ENCODE results near the gene ARIH2. TPM values are rescaled to one million over a fixed set of nuclear protein-coding genes. Genes with fewer than 3 reads are reported as not detected.

The ARIH2 gene
- total and polyA plus RNA-seq, 2 donors (not counting 3 experiments of a cell fraction or from before 2014, with no cell fraction given): 59.7 to 85.5 TPM

DNA sequence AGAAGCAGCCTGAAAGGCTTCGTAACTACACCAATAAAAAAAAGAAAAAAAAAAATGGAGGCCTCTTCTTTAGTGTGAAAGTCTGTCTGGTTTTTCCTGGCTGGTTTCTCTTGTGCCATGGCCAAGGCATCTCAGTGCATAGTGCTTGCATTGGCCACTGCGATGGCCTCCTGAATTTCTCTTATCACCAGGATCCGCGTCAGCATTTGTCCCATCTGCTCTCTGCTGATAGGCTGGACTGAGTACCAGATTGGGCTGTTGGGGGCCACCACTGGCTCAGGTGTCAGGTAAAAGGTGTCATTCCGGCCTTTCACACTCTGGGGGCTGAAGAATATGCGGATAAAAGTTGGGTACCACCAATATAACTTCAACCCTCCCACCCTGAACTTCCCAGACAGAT, 111.7 kb downstream of the ARIH2 start:
- peaks cover 20 to 40% of the 10 kb centered on the region in 2 experiments for H3K36me3 ChIP-seq (ENCODE audit: control insufficient read depth in 2 of 2, extremely low read depth in 1 of 2, insufficient read depth in 2 of 2, low read length in 2 of 2)
- no peak for FAIRE-seq

DNA sequence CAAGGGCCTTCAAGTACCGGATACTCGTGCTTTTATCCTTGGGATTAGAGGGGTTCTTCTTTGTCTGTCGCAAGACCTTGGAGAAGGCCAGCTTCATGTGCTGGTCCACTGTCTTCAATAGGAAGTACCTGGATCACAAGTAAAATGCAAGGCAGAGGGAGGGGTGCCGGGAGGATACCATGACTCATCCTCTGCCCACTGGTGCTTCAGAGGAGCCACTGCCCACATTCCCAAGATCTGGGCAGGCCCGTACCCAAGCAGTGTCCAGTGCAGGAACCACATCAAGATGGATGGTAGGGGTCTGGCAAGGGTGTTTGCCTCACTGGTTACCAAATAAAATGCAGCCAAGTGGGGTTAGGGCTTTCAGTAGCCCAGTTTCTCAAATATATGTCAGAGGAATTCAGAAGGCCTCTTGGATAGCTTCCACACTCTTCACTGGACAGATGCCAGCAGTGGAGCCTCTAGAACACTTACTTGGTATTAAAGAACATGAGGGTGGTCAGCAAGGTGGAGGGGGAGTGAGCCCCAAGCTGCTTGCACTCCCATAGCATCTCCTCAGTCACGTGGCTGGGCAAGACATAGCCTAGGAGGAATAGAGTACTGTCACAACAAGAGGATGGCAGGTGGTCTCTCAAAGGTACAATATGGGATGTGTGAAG, 114.1 kb downstream of the ARIH2 start:
- Histone ChIP-seq H3K4me2 (ENCODE audit: insufficient read depth, low read length) (no peak overlapping the region), H3K9ac (replicated peaks; ENCODE audit: extremely low read depth, insufficient read depth, low read length) (no peak overlapping the region), H3K79me2 (ENCODE audit: control insufficient read depth, insufficient read depth, low read length) (peaks cover 13% of the 10 kb centered on the region), H3K4me1 (ENCODE audit: control insufficient read depth, extremely low read depth, insufficient read depth, low read length) (peaks cover 10% of the 10 kb centered on the region), H3K27ac (ENCODE audit: insufficient read depth, low read depth, low read length) (no peak overlapping the region), H3K36me3 (ENCODE audit: control insufficient read depth in 2 of 2, extremely low read depth in 1 of 2, insufficient read depth in 2 of 2, low read length in 2 of 2) (peaks cover 15 to 28% of the 10 kb centered on the region in 2 experiments), H4K20me1 (replicated peaks; ENCODE audit: control insufficient read depth, extremely low read depth, insufficient read depth, low read length) (no peaks in the 10 kb centered on the region), H3K9me3 (replicated peaks; ENCODE audit: control insufficient read depth, insufficient read depth, low read length) (no peaks in the 10 kb centered on the region), H3K27me3 (ENCODE audit: control insufficient read depth in 2 of 2, insufficient read depth in 2 of 2, low read length in 2 of 2) (no peaks in the 10 kb centered on the region), H3K9me1 (replicated peaks; ENCODE audit: control insufficient read depth, extremely low read depth, insufficient read depth, low read length) (no peaks in the 10 kb centered on the region), H2AFZ (ENCODE audit: low read depth, low read length) (no peak overlapping the region), H3K4me3 (replicated peaks in 1 of 3; ENCODE audit: insufficient read depth in 1 of 3, low read depth in 1 of 3, low read length in 3 of 3) (no peak overlapping the region)
- FAIRE-seq: no peak
- CTCF ChIA-PET: interaction anchor here (2.3 kb wide), 1 partner anchor 45 kb away, joined by 8 read pairs; no protein-coding TSS in a partner anchor
- intact Hi-C loops (cut with micrococcal nuclease): no loop called here
- POLR2A ChIA-PET: no interaction called here
- dilution Hi-C loops (cut with MboI; ENCODE audit: extremely low pct_ligation_motif_present, low sequenced_read_pairs): no loop called here
- BruUV-seq (replicated peaks): no TSS peak
- DNase-seq (ENCODE audit: low read depth, low spot score): no peak
- TF ChIP-seq, protein P1, sequence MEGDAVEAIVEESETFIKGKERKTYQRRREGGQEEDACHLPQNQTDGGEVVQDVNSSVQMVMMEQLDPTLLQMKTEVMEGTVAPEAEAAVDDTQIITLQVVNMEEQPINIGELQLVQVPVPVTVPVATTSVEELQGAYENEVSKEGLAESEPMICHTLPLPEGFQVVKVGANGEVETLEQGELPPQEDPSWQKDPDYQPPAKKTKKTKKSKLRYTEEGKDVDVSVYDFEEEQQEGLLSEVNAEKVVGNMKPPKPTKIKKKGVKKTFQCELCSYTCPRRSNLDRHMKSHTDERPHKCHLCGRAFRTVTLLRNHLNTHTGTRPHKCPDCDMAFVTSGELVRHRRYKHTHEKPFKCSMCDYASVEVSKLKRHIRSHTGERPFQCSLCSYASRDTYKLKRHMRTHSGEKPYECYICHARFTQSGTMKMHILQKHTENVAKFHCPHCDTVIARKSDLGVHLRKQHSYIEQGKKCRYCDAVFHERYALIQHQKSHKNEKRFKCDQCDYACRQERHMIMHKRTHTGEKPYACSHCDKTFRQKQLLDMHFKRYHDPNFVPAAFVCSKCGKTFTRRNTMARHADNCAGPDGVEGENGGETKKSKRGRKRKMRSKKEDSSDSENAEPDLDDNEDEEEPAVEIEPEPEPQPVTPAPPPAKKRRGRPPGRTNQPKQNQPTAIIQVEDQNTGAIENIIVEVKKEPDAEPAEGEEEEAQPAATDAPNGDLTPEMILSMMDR (IDR thresholded peaks at IDR 0.05; ENCODE audit: extremely low read depth in 1 of 2, insufficient read depth in 1 of 2, low read depth in 1 of 2, low read length in 2 of 2): no peak
- TF ChIP-seq POLR2A (IDR thresholded peaks at IDR 0.05; ENCODE audit: low read depth, low read length) (no peak), EZH2 (IDR thresholded peaks at IDR 0.05; ENCODE audit: borderline replicate concordance, low read depth, low read length, severe bottlenecking) (no peak), MYC (IDR thresholded peaks at IDR 0.05; ENCODE audit: low read depth, low read length) (no peak), JUN (IDR thresholded peaks at IDR 0.05; ENCODE audit: borderline replicate concordance, insufficient read depth, insufficient read length, low read depth) (no peak), FOS (IDR thresholded peaks at IDR 0.05; ENCODE audit: borderline replicate concordance, insufficient read depth, low read length) (no peak), POLR2AphosphoS5 (IDR thresholded peaks at IDR 0.05; ENCODE audit: insufficient read depth, low read depth, low read length) (no peak), GATA2 (IDR thresholded peaks at IDR 0.05; ENCODE audit: insufficient read depth, insufficient read length, low read depth, low read length) (no peak)
- TF ChIP-seq, protein P2, sequence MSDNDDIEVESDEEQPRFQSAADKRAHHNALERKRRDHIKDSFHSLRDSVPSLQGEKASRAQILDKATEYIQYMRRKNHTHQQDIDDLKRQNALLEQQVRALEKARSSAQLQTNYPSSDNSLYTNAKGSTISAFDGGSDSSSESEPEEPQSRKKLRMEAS (IDR thresholded peaks at IDR 0.05; ENCODE audit: insufficient read depth, insufficient read length): no peak

More for the DNA sequence above, 111.7 kb downstream of the ARIH2 start:
- Histone ChIP-seq H3K9me1 (replicated peaks; ENCODE audit: control insufficient read depth, extremely low read depth, insufficient read depth, low read length) (no peaks in the 10 kb centered on the region), H3K9ac (replicated peaks; ENCODE audit: extremely low read depth, insufficient read depth, low read length) (no peak overlapping the region), H2AFZ (ENCODE audit: low read depth, low read length) (no peak overlapping the region), H3K27me3 (ENCODE audit: control insufficient read depth in 2 of 2, insufficient read depth in 2 of 2, low read length in 2 of 2) (no peaks in the 10 kb centered on the region), H3K4me2 (ENCODE audit: insufficient read depth, low read length) (no peak overlapping the region), H3K4me1 (ENCODE audit: control insufficient read depth, extremely low read depth, insufficient read depth, low read length) (peaks cover 11% of the 10 kb centered on the region), H3K79me2 (ENCODE audit: control insufficient read depth, insufficient read depth, low read length) (peaks cover 27% of the 10 kb centered on the region), H4K20me1 (replicated peaks; ENCODE audit: control insufficient read depth, extremely low read depth, insufficient read depth, low read length) (no peaks in the 10 kb centered on the region), H3K4me3 (replicated peaks in 1 of 3; ENCODE audit: insufficient read depth in 1 of 3, low read depth in 1 of 3, low read length in 3 of 3) (no peak overlapping the region), H3K27ac (ENCODE audit: insufficient read depth, low read depth, low read length) (no peak overlapping the region), H3K9me3 (replicated peaks; ENCODE audit: control insufficient read depth, insufficient read depth, low read length) (no peaks in the 10 kb centered on the region)
- POLR2A ChIA-PET: no interaction called here
- dilution Hi-C loops (cut with MboI; ENCODE audit: extremely low pct_ligation_motif_present, low sequenced_read_pairs) (no loop called here), intact Hi-C loops (cut with micrococcal nuclease) (no loop called here)
- DNase-seq (ENCODE audit: low read depth, low spot score): no peak
- TF ChIP-seq POLR2AphosphoS5 (IDR thresholded peaks at IDR 0.05; ENCODE audit: insufficient read depth, low read depth, low read length): no peak
- no TSS peak for BruUV-seq (replicated peaks)
- CTCF ChIA-PET: no interaction called here

Measured in endothelial cell of umbilical vein (primary cell).